Parathyroid adenoma (tissue), 2 donors: ENCODE results near the gene INCENP.

Experiments used
- H2AFZ ChIP-seq: fragments of 300-600 bp; sonication (generic); one replicate; pipeline ENCODE4 v1.7.0; 2017; ENCODE audit warnings: antibody characterized with exemption, mild to moderate bottlenecking
- H3K27ac ChIP-seq: fragments of 300-600 bp; sonication (generic); one replicate; pipeline ENCODE4 v1.7.0; 2017
- H3K27me3 ChIP-seq: fragments of 300-600 bp; sonication (generic); one replicate; pipeline ENCODE4 v1.7.0; 2017; ENCODE audit warnings: low read length; ENCODE audit not compliant: control insufficient read depth, insufficient read depth
- H3K36me3 ChIP-seq: fragments of 300-600 bp; sonication (generic); one replicate; pipeline ENCODE4 v1.7.0; 2017; ENCODE audit warnings: low read length; ENCODE audit not compliant: control insufficient read depth, insufficient read depth
- H3K4me1 ChIP-seq: fragments of 300-600 bp; sonication (generic); one replicate; pipeline ENCODE4 v1.7.0; 2017; ENCODE audit warnings: control low read depth
- H3K4me2 ChIP-seq: fragments of 300-600 bp; sonication (generic); one replicate; pipeline ENCODE4 v1.7.0; 2017; ENCODE audit warnings: low read length
- H3K4me3 ChIP-seq: fragments of 300-600 bp; sonication (generic); one replicate; pipeline ENCODE4 v1.7.0; 2017; ENCODE audit warnings: low read depth, low read length
- H3K79me2 ChIP-seq: fragments of 300-600 bp; sonication (generic); one replicate; pipeline ENCODE4 v1.7.0; 2017; ENCODE audit warnings: control low read depth
- H3K9ac ChIP-seq: fragments of 300-600 bp; sonication (generic); one replicate; pipeline ENCODE4 v1.7.0; 2017; ENCODE audit warnings: mild to moderate bottlenecking
- H3K9me3 ChIP-seq: fragments of 300-600 bp; sonication (generic); one replicate; pipeline ENCODE4 v1.7.0; 2017; ENCODE audit warnings: low read length; ENCODE audit not compliant: control insufficient read depth
- CTCF ChIP-seq: fragments of 300-600 bp; sonication (generic); IDR thresholded peaks from one replicate; pipeline ENCODE4 v1.7.0; 2017; ENCODE audit warnings: antibody characterized with exemption, mild to moderate bottlenecking
- donor health status: primary hyperparathyroidism.

INCENP gene

DNA sequence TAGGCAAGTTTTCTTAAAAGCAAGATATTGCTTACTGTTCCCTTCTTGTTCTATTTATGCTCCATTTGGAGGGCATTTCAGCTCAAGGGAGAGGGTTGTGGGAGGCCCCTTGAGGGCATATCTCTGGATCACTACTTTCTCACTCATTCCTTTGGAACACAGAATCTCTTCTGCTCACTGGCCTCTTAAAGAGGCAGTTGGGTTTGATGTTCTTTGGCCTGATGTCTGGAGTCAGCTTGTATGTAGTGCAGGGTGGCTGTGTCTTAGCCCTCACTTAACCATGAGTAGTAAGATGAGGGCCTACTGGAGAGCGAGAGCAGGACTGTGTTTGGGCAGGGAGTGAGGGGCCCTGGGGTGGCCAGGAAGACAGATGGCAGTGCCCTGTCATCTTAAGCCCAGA lies 3.6 kb downstream of the INCENP start:
- Histone ChIP-seq H3K4me1 (peaks cover 3% of the 10 kb centered on the region), H3K79me2 (peaks cover 9% of the 10 kb centered on the region), H3K36me3 (no peaks in the 10 kb centered on the region), H3K27ac (no peak overlapping the region), H3K4me3 (no peak overlapping the region), H3K9ac (no peak overlapping the region), H3K4me2 (no peak overlapping the region), H2AFZ (no peak overlapping the region), H3K27me3 (no peaks in the 10 kb centered on the region), H3K9me3 (no peaks in the 10 kb centered on the region)
- TF ChIP-seq CTCF: no peak

DNA sequence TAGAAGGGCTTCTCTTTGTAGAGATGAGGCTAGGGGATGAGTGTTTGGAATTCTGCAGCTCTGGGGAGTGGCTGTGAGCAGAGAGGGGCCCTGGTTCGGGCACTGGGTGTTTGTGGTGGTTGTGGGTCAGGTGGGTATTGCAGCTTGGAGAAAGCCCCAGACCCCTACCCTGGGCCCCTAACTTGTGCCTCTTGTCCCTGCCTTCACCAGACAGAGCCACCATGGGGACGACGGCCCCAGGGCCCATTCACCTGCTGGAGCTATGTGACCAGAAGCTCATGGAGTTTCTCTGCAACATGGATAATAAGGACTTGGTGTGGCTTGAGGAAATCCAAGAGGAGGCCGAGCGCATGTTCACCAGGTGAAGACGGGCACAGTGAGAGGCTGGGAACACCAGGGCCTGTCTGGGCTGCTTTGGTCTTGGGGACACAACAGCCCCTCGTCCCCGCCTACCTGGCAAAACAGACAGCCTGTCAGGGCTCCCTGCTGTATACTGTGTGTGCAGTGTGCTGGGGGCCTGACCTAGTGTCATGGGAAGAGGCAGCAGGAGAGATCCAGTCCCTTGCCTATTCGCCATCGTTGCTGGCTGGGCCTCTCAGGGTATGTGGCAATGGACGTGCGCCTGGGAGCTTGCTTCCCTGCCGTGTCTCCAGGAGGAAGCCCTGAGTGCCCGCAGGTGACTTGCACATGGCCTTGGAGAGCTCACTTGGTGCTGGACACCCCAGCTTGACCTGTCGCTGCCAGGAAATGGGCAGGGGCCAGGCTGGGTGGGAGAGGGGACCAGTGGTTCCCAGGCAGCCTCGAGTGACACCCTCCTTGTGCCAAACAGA lies 4.3 kb downstream of the INCENP start:
- no peak for TF ChIP-seq CTCF
- no peak overlapping the region for H2AFZ ChIP-seq
- H3K4me2 ChIP-seq: no peak overlapping the region
- H3K9me3 ChIP-seq: no peaks in the 10 kb centered on the region
- no peak overlapping the region for H3K27ac ChIP-seq
- peaks cover 3% of the 10 kb centered on the region for H3K4me1 ChIP-seq
- peaks cover 9% of the 10 kb centered on the region for H3K79me2 ChIP-seq
- H3K9ac ChIP-seq: no peak overlapping the region
- H3K4me3 ChIP-seq: no peak overlapping the region
- H3K27me3 ChIP-seq: no peaks in the 10 kb centered on the region
- H3K36me3 ChIP-seq: no peaks in the 10 kb centered on the region

- H3K4me3 ChIP-seq: no peak overlapping the region
- H3K36me3 ChIP-seq: no peaks in the 10 kb centered on the region
- no peaks in the 10 kb centered on the region for H3K27me3 ChIP-seq
- H3K9ac ChIP-seq: no peak overlapping the region
- no peak overlapping the region for H3K27ac ChIP-seq
- no peaks in the 10 kb centered on the region for H3K9me3 ChIP-seq
- TF ChIP-seq CTCF: no peak
- no peak overlapping the region for H2AFZ ChIP-seq
- no peak overlapping the region for H3K4me2 ChIP-seq
- peaks cover 3% of the 10 kb centered on the region for H3K4me1 ChIP-seq
- peaks cover 9% of the 10 kb centered on the region for H3K79me2 ChIP-seq
These were observed 5.0 kb downstream of the INCENP start for GRCh38 chr11:62128835-62129234.

GRCh38 chr11:62129590-62130282 lies 5.9 kb downstream of the INCENP start:
- TF ChIP-seq CTCF: no peak
- no peaks in the 10 kb centered on the region for H3K36me3 ChIP-seq

More at GRCh38 chr11:62129590-62130282, 5.9 kb downstream of the INCENP start:
- Histone ChIP-seq H3K9me3 (no peaks in the 10 kb centered on the region), H3K27me3 (no peaks in the 10 kb centered on the region), H3K4me3 (no peak overlapping the region), H2AFZ (no peak overlapping the region), H3K27ac (no peak overlapping the region), H3K4me2 (no peak overlapping the region), H3K79me2 (peaks cover 7% of the 10 kb centered on the region), H3K9ac (no peak overlapping the region), H3K4me1 (peaks cover 2% of the 10 kb centered on the region)
